SK-N-SH treated with all-trans-retinoic acid at 6 μM for 48 hours (cell line): Measurements from ENCODE around the gene TMED4.

Experiments used
- ATAC-seq: fragments of 200-7000 bp; cut with Tn5 transposase; 3 replicates; pipeline ENCODE4 v1.9.1; 2020; ENCODE audit warnings: mild to moderate bottlenecking, moderate library complexity
- ARNTL ChIP-seq: fragments of 450-650 bp; formaldehyde crosslinking; IDR thresholded peaks from 2 replicates; pipeline ENCODE4 v1.5.0; 2020; ENCODE audit warnings: low read depth, mild to moderate bottlenecking, moderate library complexity, borderline replicate concordance
- BACH2 ChIP-seq: fragments of 250-450 bp; sonication (Bioruptor Pico); IDR thresholded peaks from 2 replicates; pipeline ENCODE4 v1.9.0; 2021; ENCODE audit warnings: mild to moderate bottlenecking, borderline replicate concordance
- ESRRG ChIP-seq: fragments of 250-450 bp; sonication (Bioruptor Pico); IDR thresholded peaks from 2 replicates; pipeline ENCODE4 v1.6.1; 2021; ENCODE audit warnings: mild to moderate bottlenecking
- GLIS3 ChIP-seq: fragments of 250-450 bp; sonication (Bioruptor Pico); IDR thresholded peaks from 2 replicates; pipeline ENCODE4 v1.5.0; 2020; ENCODE audit warnings: mild to moderate bottlenecking, moderate library complexity
- PPARA ChIP-seq: fragments of 250-450 bp; sonication (Bioruptor Pico); IDR thresholded peaks from 2 replicates; pipeline ENCODE4 v1.5.0; 2020; ENCODE audit warnings: mild to moderate bottlenecking, borderline replicate concordance
- RARB ChIP-seq: fragments of 250-450 bp; sonication (Bioruptor Pico); IDR thresholded peaks from 2 replicates; pipeline ENCODE4 v1.8.0; 2021; ENCODE audit warnings: mild to moderate bottlenecking, moderate library complexity
- TOX ChIP-seq: fragments of 250-450 bp; sonication (Bioruptor Pico); IDR thresholded peaks from 2 replicates; pipeline ENCODE4 v1.8.0; 2021; ENCODE audit warnings: mild to moderate bottlenecking, moderate library complexity, borderline replicate concordance
- ZFP30 ChIP-seq: fragments of 450-650 bp; formaldehyde crosslinking; IDR thresholded peaks from 2 replicates; pipeline ENCODE4 v1.5.0; 2022; ENCODE audit warnings: mild to moderate bottlenecking, moderate library complexity
- ZNF8 ChIP-seq: fragments of 450-650 bp; formaldehyde crosslinking; IDR thresholded peaks from 2 replicates; pipeline ENCODE4 v1.5.0; 2020; ENCODE audit warnings: mild to moderate bottlenecking, moderate library complexity
- TF ChIP-seq, protein P1 (sequence below): fragments of 250-450 bp; sonication (Bioruptor Pico); IDR thresholded peaks from 2 replicates; pipeline ENCODE4 v1.8.0; 2020; ENCODE audit warnings: mild to moderate bottlenecking, moderate library complexity, borderline replicate concordance
- TF ChIP-seq, protein P2 (sequence below): fragments of 250-450 bp; sonication (Bioruptor Pico); IDR thresholded peaks from 2 replicates; pipeline ENCODE4 v1.5.1; 2021; ENCODE audit warnings: mild to moderate bottlenecking, moderate library complexity
- TF ChIP-seq, protein P3 (sequence below): fragments of 250-450 bp; sonication (Bioruptor Pico); IDR thresholded peaks from 2 replicates; pipeline ENCODE4 v1.5.0; 2020; ENCODE audit warnings: mild to moderate bottlenecking, moderate library complexity

Gene TMED4

DNA sequence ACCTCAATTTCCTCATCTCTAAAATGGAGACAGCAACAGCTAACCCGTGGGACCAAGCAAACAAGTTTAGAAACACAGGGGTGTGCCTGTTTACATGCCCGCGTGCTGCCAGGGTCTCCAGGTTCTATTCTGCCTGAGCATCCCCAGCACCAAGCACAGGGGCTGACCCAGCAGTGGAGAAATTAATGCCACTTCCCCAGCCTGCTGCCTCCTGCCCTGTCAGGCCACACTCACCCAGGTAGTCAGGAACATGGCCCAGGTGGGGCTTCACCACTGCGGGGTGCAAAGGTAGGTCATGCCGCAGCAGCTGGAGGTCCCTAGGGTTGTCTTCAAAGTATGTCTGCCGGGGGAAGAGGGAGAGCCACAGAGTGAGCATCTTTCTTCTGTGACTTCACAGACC lies 14.1 kb downstream of the TMED4 start (continued):
- TF ChIP-seq, protein P1, sequence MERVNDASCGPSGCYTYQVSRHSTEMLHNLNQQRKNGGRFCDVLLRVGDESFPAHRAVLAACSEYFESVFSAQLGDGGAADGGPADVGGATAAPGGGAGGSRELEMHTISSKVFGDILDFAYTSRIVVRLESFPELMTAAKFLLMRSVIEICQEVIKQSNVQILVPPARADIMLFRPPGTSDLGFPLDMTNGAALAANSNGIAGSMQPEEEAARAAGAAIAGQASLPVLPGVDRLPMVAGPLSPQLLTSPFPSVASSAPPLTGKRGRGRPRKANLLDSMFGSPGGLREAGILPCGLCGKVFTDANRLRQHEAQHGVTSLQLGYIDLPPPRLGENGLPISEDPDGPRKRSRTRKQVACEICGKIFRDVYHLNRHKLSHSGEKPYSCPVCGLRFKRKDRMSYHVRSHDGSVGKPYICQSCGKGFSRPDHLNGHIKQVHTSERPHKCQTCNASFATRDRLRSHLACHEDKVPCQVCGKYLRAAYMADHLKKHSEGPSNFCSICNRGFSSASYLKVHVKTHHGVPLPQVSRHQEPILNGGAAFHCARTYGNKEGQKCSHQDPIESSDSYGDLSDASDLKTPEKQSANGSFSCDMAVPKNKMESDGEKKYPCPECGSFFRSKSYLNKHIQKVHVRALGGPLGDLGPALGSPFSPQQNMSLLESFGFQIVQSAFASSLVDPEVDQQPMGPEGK (CRISPR knock-in tag) = no peak
- no peak for TF ChIP-seq ZFP30
- TF ChIP-seq ESRRG (CRISPR knock-in tag) = no peak
- TF ChIP-seq, protein P2, sequence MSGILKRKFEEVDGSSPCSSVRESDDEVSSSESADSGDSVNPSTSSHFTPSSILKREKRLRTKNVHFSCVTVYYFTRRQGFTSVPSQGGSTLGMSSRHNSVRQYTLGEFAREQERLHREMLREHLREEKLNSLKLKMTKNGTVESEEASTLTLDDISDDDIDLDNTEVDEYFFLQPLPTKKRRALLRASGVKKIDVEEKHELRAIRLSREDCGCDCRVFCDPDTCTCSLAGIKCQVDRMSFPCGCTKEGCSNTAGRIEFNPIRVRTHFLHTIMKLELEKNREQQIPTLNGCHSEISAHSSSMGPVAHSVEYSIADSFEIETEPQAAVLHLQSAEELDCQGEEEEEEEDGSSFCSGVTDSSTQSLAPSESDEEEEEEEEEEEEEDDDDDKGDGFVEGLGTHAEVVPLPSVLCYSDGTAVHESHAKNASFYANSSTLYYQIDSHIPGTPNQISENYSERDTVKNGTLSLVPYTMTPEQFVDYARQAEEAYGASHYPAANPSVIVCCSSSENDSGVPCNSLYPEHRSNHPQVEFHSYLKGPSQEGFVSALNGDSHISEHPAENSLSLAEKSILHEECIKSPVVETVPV (CRISPR knock-in tag) = no peak

DNA sequence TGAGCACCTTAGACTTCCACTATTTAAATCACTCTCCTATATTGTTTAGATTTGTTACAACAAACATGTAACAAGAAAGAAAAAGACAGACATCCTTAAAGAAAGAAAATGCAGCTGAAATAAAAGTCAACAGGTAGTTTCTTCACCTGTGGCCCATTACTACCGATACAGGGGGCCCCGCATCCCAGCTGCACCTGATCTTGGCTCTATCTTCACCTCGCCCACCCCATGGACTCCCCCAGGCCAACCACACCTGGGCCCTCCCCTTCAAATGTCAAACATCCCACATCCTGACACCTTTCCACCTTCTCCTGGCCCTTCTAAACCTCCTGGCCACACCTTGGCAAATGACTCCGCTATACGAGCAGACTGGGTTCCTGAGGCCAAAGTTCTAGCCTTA lies 15.4 kb downstream of the TMED4 start:
- no peak for ATAC-seq
- TF ChIP-seq ESRRG (CRISPR knock-in tag) = no peak
- TF ChIP-seq, protein P1 (CRISPR knock-in tag) = no peak
- TF ChIP-seq, protein P3, sequence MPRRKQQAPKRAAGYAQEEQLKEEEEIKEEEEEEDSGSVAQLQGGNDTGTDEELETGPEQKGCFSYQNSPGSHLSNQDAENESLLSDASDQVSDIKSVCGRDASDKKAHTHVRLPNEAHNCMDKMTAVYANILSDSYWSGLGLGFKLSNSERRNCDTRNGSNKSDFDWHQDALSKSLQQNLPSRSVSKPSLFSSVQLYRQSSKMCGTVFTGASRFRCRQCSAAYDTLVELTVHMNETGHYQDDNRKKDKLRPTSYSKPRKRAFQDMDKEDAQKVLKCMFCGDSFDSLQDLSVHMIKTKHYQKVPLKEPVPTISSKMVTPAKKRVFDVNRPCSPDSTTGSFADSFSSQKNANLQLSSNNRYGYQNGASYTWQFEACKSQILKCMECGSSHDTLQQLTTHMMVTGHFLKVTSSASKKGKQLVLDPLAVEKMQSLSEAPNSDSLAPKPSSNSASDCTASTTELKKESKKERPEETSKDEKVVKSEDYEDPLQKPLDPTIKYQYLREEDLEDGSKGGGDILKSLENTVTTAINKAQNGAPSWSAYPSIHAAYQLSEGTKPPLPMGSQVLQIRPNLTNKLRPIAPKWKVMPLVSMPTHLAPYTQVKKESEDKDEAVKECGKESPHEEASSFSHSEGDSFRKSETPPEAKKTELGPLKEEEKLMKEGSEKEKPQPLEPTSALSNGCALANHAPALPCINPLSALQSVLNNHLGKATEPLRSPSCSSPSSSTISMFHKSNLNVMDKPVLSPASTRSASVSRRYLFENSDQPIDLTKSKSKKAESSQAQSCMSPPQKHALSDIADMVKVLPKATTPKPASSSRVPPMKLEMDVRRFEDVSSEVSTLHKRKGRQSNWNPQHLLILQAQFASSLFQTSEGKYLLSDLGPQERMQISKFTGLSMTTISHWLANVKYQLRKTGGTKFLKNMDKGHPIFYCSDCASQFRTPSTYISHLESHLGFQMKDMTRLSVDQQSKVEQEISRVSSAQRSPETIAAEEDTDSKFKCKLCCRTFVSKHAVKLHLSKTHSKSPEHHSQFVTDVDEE (CRISPR knock-in tag) = no peak

DNA sequence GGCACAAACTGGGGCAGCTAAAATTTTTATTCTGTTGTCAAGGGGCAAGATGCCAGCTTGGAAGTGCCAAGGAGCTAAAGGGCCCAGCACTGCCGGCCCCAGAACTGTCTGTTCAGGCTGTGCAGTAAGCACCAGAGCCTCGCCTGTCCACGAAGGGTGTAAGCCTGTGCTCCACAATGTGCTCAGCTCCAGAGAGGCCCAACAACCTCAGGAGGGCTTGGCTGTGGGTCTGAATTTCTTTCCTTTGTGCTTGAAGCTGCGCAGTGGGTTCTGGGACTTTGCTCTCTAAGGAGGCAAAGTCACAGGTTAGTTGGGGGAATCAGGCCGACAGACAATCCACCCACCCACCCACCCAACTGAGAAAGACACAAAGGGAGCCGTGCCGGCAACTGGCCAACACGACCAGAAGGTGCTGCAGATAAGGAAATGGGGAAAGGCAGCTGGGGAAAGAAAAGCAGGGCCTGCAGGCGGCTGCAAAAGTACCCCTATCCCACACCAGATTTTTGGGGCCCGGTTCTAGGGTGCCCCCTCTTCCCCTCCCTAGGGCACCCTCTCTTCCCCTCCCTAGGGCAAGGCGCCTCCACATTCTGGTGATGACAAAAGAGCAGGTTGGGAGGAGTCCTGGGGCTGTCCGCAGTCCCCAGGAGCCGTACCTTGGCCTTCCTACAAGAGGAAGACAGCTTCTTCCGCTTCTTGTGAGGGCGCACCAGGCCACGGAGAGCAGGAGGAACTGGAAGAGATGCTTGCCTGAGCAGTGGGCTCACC lies 16.1 kb downstream of the TMED4 start:
- ATAC-seq = peak; percentile 37

More for the DNA sequence above, 16.1 kb downstream of the TMED4 start:
- no peak for TF ChIP-seq ZNF8
- no peak for TF ChIP-seq PPARA (CRISPR knock-in tag)
- TF ChIP-seq RARB (CRISPR knock-in tag) = no peak
- TF ChIP-seq, protein P1 (CRISPR knock-in tag) = no peak
- TF ChIP-seq, protein P2 (CRISPR knock-in tag) = no peak
- no peak for TF ChIP-seq ZFP30
- no peak for TF ChIP-seq BACH2 (CRISPR knock-in tag)
- no peak for TF ChIP-seq ESRRG (CRISPR knock-in tag)
- TF ChIP-seq GLIS3 (CRISPR knock-in tag) = no peak
- TF ChIP-seq, protein P3 (CRISPR knock-in tag) = no peak
- no peak for TF ChIP-seq TOX
- no peak for TF ChIP-seq ARNTL (CRISPR knock-in tag)
